Trophoblast cell (in vitro differentiated cells and primary cell): ENCODE measurements around the gene PCP4L1.
"Not testable (repeated sequence)": the region's sequence is repeated elsewhere in the genome, so short reads cannot be mapped to it uniquely, and the experiment has no call there.

Experiments used
- DNase-seq, 2 donors: peaks; one replicate each; pipeline ENCODE4 v3.0.0-alpha.2; 2016
- H2AFZ ChIP-seq: 2 replicates; pipeline ENCODE4 v1.6.1; 2013; ENCODE audit warnings: low read length, moderate library complexity, mild to moderate bottlenecking; ENCODE audit not compliant: insufficient read depth, poor library complexity
- H2AK5ac ChIP-seq: 2 replicates; pipeline ENCODE4 v1.6.1; 2013; ENCODE audit warnings: mild to moderate bottlenecking, low read length
- H2BK120ac ChIP-seq: 2 replicates; pipeline ENCODE4 v1.6.1; 2013; ENCODE audit warnings: low read length, mild to moderate bottlenecking, moderate library complexity; ENCODE audit not compliant: insufficient read depth, poor library complexity
- H2BK12ac ChIP-seq: 2 replicates; pipeline ENCODE4 v1.6.1; 2013; ENCODE audit warnings: mild to moderate bottlenecking, low read length, moderate library complexity
- H2BK5ac ChIP-seq: 2 replicates; pipeline ENCODE4 v1.6.1; 2013; ENCODE audit warnings: low read length, low read depth, moderate library complexity, mild to moderate bottlenecking; ENCODE audit not compliant: poor library complexity
- H3K14ac ChIP-seq: 2 replicates; pipeline ENCODE4 v1.6.1; 2013; ENCODE audit warnings: mild to moderate bottlenecking, low read length
- H3K18ac ChIP-seq: 2 replicates; pipeline ENCODE4 v1.6.1; 2013; ENCODE audit warnings: mild to moderate bottlenecking, low read length
- H3K23ac ChIP-seq: 2 replicates; pipeline ENCODE4 v1.6.1; 2013; ENCODE audit warnings: low read length
- H3K27ac ChIP-seq: 2 replicates; pipeline ENCODE4 v1.5.1; 2013; ENCODE audit warnings: low read depth, mild to moderate bottlenecking, inconsistent platforms, low read length, moderate library complexity
- H3K27me3 ChIP-seq: 2 replicates; pipeline ENCODE4 v1.6.1; 2013; ENCODE audit warnings: inconsistent platforms, mild to moderate bottlenecking, low read length, moderate library complexity; ENCODE audit not compliant: insufficient read depth
- H3K36me3 ChIP-seq, 2 experiments: 1 replicate in 1 of 2; 2 replicates in 1 of 2; pipeline ENCODE4 v1.6.1; 2013; ENCODE audit warnings: low read length in 2 of 2, mild to moderate bottlenecking in 2 of 2, moderate library complexity in 1 of 2; ENCODE audit not compliant: insufficient read depth in 2 of 2, control insufficient read depth in 1 of 2
- H3K4ac ChIP-seq: 2 replicates; pipeline ENCODE4 v1.6.1; 2013; ENCODE audit warnings: low read depth, mild to moderate bottlenecking, low read length, moderate library complexity
- H3K4me1 ChIP-seq, 2 experiments: 1 replicate in 1 of 2; 2 replicates in 1 of 2; pipeline ENCODE4 v1.6.1; 2013; ENCODE audit warnings: low read length in 2 of 2, mild to moderate bottlenecking in 2 of 2, moderate library complexity in 1 of 2; ENCODE audit not compliant: insufficient read depth in 2 of 2, control insufficient read depth in 1 of 2
- H3K4me2 ChIP-seq: 2 replicates; pipeline ENCODE4 v1.6.1; 2013; ENCODE audit warnings: inconsistent platforms, mild to moderate bottlenecking, low read length, moderate library complexity
- H3K4me3 ChIP-seq: 2 replicates; pipeline ENCODE4 v1.5.1; 2013; ENCODE audit warnings: mild to moderate bottlenecking, low read depth, low read length, inconsistent platforms
- H3K79me1 ChIP-seq: one replicate; pipeline ENCODE4 v1.6.1; 2013; ENCODE audit warnings: low read length
- H3K79me2 ChIP-seq: 2 replicates; pipeline ENCODE4 v1.6.1; 2013; ENCODE audit warnings: low read length, mild to moderate bottlenecking; ENCODE audit not compliant: control insufficient read depth, insufficient read depth, poor library complexity
- H3K9ac ChIP-seq: 2 replicates; pipeline ENCODE4 v1.6.1; 2013; ENCODE audit warnings: mild to moderate bottlenecking, low read length
- H3K9me3 ChIP-seq: 2 replicates; pipeline ENCODE4 v1.6.1; 2013; ENCODE audit warnings: low read depth, mild to moderate bottlenecking, control low read depth, inconsistent platforms, low read length; ENCODE audit not compliant: insufficient read depth
- H4K12ac ChIP-seq: 2 replicates; pipeline ENCODE4 v1.6.1; 2013; ENCODE audit warnings: low read depth, mild to moderate bottlenecking, low read length, moderate library complexity
- H4K8ac ChIP-seq: 2 replicates; pipeline ENCODE4 v1.6.1; 2013; ENCODE audit warnings: low read depth, mild to moderate bottlenecking, low read length, moderate library complexity
- H4K91ac ChIP-seq: one replicate; pipeline ENCODE4 v1.6.1; 2013; ENCODE audit warnings: low read depth, mild to moderate bottlenecking, low read length, moderate library complexity
- WGBS: extraction: QIAGEN DNeasy Blood & Tissue Kit; methylation state at CpG from one replicate; pipeline ENCODE4 v1.1.7; 2013; ENCODE audit warnings: missing lambda C conversion rate; ENCODE audit not compliant: insufficient read length, insufficient coverage; ENCODE audit errors: extremely low coverage; 5-methylcytosine and 5-hydroxymethylcytosine counted together

The PCP4L1 gene

DNA sequence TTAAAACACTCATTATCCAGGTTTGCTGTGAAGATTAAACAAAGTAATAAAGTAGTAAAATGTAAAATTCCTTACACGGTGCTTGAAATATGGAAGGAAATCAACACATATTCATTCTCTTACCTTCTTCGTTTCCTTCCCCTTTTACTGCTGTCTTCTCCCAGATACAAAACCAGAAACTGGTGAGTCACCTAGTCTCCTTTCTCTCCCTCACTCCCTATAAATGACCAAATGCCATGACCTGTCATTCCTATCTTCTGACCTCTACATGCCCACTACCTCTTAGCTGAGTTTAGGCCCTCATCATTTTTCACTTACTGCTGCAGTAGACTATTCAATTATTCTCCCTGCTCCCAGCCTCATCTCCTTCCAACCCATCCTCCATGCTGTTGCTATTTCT is 16.2 kb upstream of the PCP4L1 start:
- Histone ChIP-seq H3K4me1 (peaks cover 9 to 17% of the 10 kb centered on the region in 2 experiments), H3K23ac (no peak overlapping the region), H2BK120ac (no peak overlapping the region), H3K18ac (no peak overlapping the region), H3K27me3 (no peaks in the 10 kb centered on the region), H2BK5ac (no peak overlapping the region), H3K4me3 (no peak overlapping the region), H3K9me3 (peaks cover 1% of the 10 kb centered on the region), H3K79me2 (no peaks in the 10 kb centered on the region), H4K12ac (no peak overlapping the region), H3K9ac (no peak overlapping the region), H2AK5ac (no peak overlapping the region), H4K91ac (no peak overlapping the region), H3K4me2 (peak overlapping the region; percentile 33), H3K79me1 (no peaks in the 10 kb centered on the region), H4K8ac (no peak overlapping the region), H3K36me3 (no peaks in the 10 kb centered on the region), H2BK12ac (no peak overlapping the region), H3K14ac (no peak overlapping the region), H3K27ac (peak overlapping the region; percentile 55), H2AFZ (no peak overlapping the region), H3K4ac (no peak overlapping the region)
- DNase-seq = peak in 1 of 2 donors; percentile 56
- no CpG with 5 or more reads among the region's 2 CpGs for whole genome bisulfite sequencing

DNA sequence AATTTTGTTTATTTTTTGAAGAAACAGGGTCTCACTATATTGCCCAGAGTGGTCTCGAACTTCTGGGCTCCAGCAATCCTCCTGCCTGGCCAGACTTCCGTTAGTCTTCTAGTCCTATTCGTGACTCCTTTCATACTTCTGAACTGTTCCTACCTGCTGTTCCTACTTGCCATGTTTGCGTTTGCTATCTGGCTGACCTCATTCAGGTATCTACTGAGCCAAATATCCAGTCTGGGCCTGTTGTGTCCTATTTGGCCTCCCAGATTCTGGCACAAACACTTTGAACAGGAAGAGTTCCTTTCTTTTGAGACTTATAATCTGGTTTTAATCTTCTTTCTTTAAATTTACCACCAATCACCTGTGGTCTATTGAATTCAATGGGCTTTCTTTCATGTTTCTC is 13.7 kb upstream of the PCP4L1 start:
- WGBS = no CpG with 5 or more reads among the region's 4 CpGs

DNA sequence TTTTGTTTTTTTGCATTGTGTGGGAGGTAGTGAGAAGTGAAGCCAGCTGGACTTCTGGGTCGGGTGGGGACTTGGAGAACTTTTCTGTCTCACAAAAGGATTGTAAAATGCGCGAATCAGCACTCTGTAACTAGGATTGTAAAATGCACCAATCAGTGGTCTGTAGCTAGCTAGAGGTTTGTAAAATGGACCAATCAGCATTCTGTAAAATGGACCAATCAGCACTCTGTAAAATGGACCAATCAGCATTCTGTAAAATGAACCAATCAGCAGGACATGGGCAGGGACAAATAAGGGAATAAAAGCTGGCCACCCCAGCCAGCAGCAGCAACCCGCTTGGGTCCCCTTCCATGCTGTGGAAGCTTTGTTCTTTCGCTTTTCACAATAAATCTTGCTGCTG is 8.4 kb upstream of the PCP4L1 start:
- H2BK12ac ChIP-seq, H2AK5ac ChIP-seq, H3K4me2 ChIP-seq, H2BK5ac ChIP-seq, H4K91ac ChIP-seq, H3K36me3 ChIP-seq, H3K79me1 ChIP-seq, H3K23ac ChIP-seq, H4K8ac ChIP-seq, H3K9ac ChIP-seq, H2BK120ac ChIP-seq, H3K4ac ChIP-seq, H3K18ac ChIP-seq, H2AFZ ChIP-seq, H3K14ac ChIP-seq, DNase-seq, H3K79me2 ChIP-seq, H3K4me1 ChIP-seq, H3K9me3 ChIP-seq, H4K12ac ChIP-seq, H3K4me3 ChIP-seq, H3K27ac ChIP-seq, H3K27me3 ChIP-seq: not testable (repeated sequence)
- WGBS = no CpG with 5 or more reads among the region's 5 CpGs

More for the DNA sequence above, 13.7 kb upstream of the PCP4L1 start:
- Histone ChIP-seq H2AK5ac (no peak overlapping the region), H3K14ac (no peak overlapping the region), H3K18ac (no peak overlapping the region), H3K9me3 (peaks cover 1% of the 10 kb centered on the region), H4K8ac (no peak overlapping the region), H4K91ac (no peak overlapping the region), H2BK12ac (no peak overlapping the region), H3K4ac (no peak overlapping the region), H3K23ac (no peak overlapping the region), H2BK5ac (no peak overlapping the region), H3K79me1 (no peaks in the 10 kb centered on the region), H3K4me2 (no peak overlapping the region), H3K79me2 (no peaks in the 10 kb centered on the region), H3K9ac (no peak overlapping the region), H3K36me3 (no peaks in the 10 kb centered on the region), H4K12ac (no peak overlapping the region), H3K27ac (no peak overlapping the region), H2BK120ac (no peak overlapping the region), H3K4me1 (peaks cover 9 to 11% of the 10 kb centered on the region in 2 experiments), H2AFZ (no peak overlapping the region), H3K27me3 (no peaks in the 10 kb centered on the region), H3K4me3 (no peak overlapping the region)
- no peak for DNase-seq

DNA sequence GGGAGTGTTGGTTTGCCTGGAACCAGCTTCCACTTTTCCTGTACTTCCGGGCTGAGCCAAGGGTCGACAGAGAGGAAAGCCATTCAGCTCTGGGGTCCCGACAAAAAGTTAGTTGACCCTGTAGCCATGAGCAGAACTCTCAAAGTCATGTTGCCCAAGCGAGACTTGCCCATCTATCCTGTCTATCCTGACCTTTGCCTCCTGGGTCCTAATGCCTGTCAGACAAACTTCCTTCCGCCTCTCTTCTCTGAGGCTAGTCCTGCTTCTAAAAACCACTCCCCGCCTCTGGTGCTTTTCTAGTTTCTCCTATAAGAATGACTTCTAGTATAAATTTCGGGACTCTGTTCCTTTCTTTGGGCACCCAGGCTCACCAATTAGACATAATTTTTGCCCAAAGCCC is 7.7 kb upstream of the PCP4L1 start:
- WGBS = no CpG with 5 or more reads among the region's 7 CpGs
- Histone ChIP-seq H3K14ac (no peak overlapping the region), H4K91ac (no peak overlapping the region), H3K4me1 (no peaks in the 10 kb centered on the region), H3K27ac (no peak overlapping the region), H3K36me3 (no peaks in the 10 kb centered on the region), H3K27me3 (no peaks in the 10 kb centered on the region), H2BK12ac (no peak overlapping the region), H3K79me1 (no peaks in the 10 kb centered on the region), H4K12ac (no peak overlapping the region), H4K8ac (no peak overlapping the region), H3K4me2 (no peak overlapping the region), H3K4me3 (no peak overlapping the region), H2BK120ac (no peak overlapping the region), H3K23ac (no peak overlapping the region), H3K79me2 (no peaks in the 10 kb centered on the region), H3K4ac (no peak overlapping the region), H2AFZ (no peak overlapping the region), H3K9ac (no peak overlapping the region), H2BK5ac (no peak overlapping the region), H2AK5ac (no peak overlapping the region), H3K9me3 (no peaks in the 10 kb centered on the region), H3K18ac (no peak overlapping the region)
- DNase-seq = no peak
